ENCODE results near the gene MBD5.

Gene MBD5

DNA sequence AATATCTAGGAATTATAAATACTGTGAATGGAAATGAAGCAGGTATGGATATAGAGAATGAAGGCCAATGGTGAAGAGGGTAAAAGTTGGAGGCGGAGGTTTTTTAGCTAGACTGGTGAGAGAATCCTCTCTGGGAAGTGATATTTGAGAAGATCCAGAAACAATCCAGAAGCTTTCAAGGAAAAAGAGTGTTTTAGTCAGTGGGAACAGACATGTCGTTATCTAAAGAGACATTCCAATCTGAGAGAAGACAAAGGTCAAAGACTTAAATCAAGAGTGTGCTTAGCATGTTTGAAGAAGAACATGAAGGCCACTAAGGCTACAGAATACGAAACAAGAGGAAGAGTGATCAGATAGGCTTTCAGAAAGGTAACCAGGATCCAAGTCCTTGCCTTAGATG is 211.0 kb downstream of the MBD5 start:
- no peak for DNase-seq

GRCh38 chr2:148234143-148234542 is 213.3 kb downstream of the MBD5 start:
- no peak for DNase-seq

DNA sequence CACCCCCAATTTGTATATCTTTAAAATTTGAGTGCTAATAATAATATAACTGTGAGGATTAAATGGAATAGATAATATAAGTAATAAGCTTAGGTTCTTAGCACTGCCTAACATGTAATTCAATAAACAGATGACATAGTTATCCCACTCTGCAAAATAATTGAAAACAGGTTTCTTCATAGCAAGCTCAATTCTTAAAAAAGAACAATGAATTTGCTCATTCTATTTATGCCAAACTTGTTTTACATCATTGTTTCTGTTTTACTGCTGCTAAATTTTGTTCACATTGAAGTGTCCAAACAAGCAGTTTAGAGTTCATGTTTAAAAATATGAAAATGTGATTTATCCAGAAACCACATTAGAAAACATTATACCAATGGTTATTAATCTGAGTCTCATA is 217.0 kb downstream of the MBD5 start:
- no peak for DNase-seq

- no peak for DNase-seq
Measured at GRCh38 chr2:148238561-148238960, 217.7 kb downstream of the MBD5 start.

DNA sequence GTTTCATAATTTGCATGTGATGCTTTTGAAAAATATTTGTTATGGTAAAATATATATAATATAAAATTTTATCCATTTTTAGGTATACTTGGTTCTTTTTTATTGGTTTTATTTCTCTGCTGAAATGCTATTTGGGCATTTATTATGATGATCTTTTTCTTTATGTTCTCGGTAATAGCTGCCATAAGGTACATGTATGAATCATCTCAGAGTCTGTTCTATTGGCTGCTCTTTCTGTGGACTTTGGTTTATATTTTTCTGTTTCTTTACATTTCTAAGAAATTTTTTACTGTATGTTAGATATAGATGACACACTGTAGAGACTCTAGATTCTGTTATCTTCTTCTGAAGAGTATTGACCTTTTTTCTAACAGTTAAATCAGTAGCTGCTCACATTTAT is 219.9 kb downstream of the MBD5 start:
- DNase-seq, result no peak

GRCh38 chr2:148244593-148245292 is 223.9 kb downstream of the MBD5 start:
- no peak for DNase-seq

DNA sequence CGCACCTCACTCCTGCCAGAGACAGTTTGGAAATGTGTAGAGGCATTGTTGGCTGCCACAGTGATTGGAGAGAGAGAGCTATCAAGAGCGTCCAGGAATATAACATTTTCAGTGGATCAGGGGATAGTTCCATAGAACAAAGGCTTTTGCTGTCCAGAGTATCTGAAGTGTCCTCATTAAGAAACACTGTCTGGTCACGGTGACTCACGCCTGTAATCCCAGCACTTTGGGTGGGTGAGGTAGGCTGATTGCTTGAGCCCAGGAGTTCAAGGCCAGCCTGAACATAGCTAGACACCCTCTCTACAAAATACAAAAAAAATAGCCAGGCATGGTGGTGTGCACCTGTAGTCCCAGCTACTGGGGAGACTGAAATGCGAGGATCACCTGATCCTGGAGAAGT is 231.1 kb downstream of the MBD5 start:
- no peak for DNase-seq

- DNase-seq, result no peak
Measured at GRCh38 chr2:148252646-148253045, 231.8 kb downstream of the MBD5 start.

- no peak for DNase-seq
Measured at GRCh38 chr2:148253685-148254084, 232.8 kb downstream of the MBD5 start.

- no peak for DNase-seq
Measured at GRCh38 chr2:148255929-148256328, 235.0 kb downstream of the MBD5 start.

GRCh38 chr2:148257276-148257675 is 236.4 kb downstream of the MBD5 start:
- no peak for DNase-seq

DNA sequence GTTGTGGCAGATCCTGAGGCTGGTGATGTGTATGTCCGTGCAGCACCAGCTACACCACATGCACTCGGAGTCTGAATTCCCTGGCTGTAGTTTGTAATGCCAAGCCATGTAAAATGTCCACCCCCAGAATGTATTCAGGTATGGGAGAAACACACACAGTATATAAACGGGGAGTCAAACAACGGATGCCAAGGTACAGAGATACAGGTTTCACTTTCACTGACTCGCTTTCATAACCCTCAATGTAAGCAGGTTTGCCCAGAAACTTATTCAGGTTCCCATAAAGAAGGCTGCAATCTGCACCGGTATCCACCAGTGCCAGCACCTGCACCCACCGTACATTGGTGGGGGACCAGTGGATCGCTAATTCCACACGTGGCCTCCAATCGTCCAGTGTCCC is 237.2 kb downstream of the MBD5 start:
- no peak for DNase-seq

DNA sequence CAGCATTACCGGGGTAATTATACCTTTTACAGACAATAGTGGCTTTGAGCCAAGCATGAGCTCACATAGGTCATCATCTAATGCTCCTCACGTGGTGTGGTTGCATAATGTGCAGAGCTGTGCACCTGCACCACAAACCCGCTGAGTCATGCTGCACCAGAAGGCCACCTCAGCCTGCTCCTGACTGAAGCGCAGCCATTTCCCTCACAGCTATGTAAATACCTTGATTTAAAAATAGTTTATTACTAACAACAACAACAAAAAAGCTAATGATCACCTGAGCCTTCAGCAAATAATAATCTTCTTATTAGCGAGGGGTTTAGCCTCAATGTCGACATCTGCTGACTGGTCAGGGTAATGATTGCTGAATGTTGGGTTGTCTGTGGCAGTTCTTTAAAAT is 238.8 kb downstream of the MBD5 start:
- DNase-seq, result no peak

DNA sequence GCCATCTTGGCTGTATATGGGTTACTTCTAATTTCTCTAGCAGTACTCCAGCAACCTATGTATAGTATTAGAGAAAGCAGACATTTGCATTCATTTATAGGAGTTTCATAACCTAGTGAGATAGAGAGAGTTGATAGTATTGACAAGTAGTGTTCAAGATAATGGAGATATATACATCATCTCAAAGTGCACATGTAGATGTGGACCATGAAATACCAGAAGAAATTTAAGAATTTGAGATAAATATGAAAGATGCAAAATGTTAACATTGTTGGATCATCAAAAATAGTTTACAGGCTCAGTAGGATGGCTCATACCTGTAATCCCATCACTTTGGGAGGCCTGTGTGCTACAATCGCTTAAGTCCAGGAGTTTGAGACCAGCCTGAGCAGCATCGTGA is 243.0 kb downstream of the MBD5 start:
- no peak for DNase-seq

DNA sequence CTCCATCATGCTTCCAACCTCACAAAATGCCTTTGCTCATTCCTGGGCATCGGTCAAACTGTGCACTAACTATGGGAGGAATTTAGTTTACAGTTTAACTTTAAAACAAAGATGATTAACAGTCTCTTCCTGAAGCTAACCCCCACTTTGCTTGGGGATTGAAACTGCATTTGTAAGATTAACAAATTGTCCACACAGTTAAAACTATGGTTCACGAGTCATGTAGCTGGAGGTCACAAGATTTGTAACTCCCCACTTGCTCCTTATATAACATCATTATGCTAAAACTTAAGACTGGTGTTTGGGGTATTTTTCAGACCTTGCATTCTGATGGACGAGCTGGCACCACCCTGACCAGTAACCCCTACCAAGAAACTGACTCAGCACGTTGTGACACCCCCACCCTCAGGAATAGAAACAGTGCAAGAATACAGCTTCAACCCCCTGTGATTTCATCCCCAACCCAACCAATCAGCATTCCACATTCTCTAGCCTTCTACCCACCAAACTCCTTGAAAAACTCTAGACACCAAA is 252.3 kb downstream of the MBD5 start:
- no peak for DNase-seq

DNA sequence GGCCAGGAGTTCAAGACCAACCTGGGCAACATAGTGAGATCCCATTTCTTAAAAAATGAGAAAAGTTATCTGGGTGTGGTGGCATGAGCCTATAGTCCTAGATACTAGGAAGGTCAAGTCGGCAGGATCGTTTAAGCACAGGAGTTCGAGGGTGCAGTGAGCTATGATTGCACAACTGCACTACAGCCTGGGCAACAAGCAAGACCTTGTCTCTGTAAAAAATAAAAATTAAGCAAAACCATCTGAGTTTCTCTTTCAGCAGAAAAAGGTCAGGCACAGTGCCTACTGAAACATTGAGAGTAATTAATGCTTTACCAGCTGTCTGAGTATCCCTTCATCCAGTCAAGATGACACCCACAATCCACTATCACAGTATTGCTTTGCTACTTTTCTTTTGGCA is 258.3 kb downstream of the MBD5 start:
- DNase-seq, result no peak

- DNase-seq, result no peak
Measured at GRCh38 chr2:148282201-148282600, 261.3 kb downstream of the MBD5 start.

DNA sequence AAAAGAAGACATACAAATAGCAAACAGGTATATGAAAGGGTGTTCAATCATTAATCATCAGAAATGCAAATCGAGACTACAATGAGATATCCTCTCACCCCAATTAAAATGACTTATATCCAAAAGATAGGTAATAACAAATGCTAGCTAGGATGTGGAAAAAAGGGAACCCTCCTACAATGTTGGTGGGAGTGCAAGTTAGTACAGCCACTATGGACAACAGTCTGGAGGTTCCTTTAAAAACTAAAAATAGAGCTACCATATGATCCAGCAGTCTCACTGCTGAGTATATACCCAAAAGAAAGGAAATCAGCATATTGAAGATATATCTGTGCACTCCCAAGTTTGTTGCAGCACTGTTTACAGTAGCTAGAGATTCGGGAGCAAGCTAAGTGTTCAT is 271.5 kb downstream of the MBD5 start:
- no peak for DNase-seq

DNA sequence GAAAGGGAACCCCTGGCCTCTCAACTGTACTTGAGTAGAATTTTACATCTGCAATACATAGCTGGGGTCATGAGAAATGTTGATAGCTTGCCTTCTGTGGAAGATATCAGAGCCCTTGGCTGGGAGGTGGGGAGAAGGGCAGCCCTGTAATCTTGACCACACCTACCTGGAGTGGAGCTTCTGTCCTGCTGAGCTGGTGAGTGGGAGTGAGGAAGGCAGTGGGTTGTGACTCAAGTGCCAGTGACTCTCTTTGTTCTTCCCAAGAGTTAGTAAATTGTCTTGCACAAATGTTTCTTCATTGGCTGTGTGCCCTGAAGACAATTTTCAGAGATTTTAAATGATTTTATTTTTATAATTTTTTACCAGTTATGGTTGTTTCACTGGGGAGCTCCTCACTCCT is 277.3 kb downstream of the MBD5 start:
- no peak for DNase-seq

DNA sequence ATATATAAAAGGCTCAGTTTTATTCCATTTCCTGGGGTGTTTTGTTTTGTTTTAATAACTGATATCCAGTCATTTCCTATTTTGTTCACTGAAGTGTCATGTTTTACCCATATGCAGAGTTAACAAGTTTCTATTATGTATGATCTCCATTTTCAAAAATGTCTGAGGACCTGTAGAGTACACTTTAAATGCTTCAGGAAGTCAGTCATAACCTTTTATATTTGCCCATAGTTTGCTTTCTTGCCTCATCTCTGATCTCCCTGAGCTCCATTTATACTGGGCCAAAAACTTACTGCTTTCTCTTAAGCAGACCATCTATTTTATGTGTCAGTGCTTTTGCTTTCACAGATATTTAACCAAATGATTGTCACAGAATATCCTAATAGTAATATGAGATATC is 278.7 kb downstream of the MBD5 start:
- no peak for DNase-seq

DNA sequence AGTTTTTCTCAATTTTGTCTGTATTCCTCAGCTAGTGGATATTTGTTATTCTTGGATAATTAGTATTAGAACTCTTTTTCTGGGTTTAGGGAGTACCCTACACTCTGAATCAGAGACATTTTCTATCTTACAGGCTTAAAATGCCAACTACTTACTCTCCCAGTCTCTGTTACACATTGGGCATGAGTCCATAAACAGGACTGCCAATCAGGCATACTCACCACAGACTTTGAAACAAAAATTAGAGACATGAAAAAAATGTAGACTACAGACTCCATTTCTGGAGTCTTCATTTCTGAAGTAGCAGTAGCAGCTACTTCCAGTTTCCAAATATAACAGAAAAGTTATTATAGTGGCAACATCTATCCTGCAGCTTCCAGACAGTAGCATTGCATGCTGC is 279.7 kb downstream of the MBD5 start:
- DNase-seq, result no peak

DNA sequence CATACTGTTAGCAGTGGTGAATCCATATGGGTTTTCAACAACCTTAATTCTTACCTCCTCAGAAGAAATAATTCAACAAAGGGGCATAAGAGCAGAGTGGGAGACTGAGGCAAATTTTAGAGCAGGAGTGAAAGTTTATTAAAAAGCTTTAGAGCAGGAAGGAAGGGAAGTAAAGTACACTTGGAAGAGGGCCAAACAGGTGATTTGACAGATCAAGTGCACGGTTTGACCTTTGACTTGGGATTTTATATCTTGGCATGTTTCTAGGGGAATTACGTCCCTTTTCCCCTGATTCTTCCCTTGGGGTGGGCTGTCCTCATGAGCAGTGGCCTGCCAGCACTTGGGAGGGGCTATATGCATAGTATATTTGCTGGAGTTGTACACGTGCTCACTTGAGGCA is 280.5 kb downstream of the MBD5 start:
- no peak for DNase-seq

DNA sequence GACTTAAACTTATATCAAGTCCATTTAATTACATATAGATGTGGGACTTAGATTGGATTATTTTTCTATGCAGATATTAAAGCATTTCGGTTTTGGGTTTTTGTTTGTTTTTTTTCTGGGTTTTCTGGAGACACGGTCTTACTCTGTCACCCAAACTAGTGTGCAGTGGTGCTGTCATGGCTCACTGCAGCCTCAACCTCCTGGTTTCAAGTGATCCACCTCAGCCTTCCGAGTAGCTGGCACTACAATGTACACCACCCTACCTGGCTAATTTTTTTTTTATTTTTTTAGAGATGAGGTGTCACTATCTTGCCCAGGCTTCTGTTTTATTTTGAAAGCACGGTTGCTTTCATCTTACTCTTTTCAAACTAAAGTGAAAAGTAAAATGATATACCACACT is 281.6 kb downstream of the MBD5 start:
- DNase-seq, result no peak

DNA sequence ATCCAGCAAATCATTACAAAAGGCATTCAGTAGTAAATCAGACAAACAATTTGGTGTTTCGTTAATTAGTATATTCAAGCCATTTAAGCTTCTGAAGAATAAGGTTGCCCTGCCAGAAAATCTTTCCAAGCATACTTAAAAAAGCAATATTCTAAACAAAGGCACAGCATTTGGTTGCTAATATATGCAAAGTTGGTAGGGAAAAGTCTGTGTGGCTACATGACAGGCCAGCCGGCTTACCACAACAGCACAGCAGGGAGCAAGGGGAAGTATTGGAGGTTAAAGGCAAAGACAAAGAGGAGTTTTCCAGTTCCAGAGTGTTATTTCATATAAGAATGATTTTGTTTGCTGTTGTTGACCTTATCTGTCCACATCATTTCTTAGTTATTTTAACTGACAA is 282.3 kb downstream of the MBD5 start:
- DNase-seq, result no peak

GRCh38 chr2:148305476-148305875 is 284.6 kb downstream of the MBD5 start:
- no peak for DNase-seq
